PC-9 (cell line): ENCODE results near the gene ID2.

Source experiments
- CTCF ChIP-seq: fragments of 200-600 bp; sonication (generic); conservative IDR thresholded peaks from 2 replicates; pipeline ENCODE4 v1.6.1; 2017; ENCODE audit warnings: mixed run types, antibody characterized with exemption, mild to moderate bottlenecking, moderate library complexity
- EZH2 ChIP-seq: fragments of 200-600 bp; sonication (generic); IDR thresholded peaks from 2 replicates; pipeline ENCODE4 v1.8.0; 2017; ENCODE audit warnings: antibody characterized with exemption, low read depth

- TF ChIP-seq EZH2, result no peak
- no peak for TF ChIP-seq CTCF
These were observed 23.6 kb upstream of the ID2 start for GRCh38 chr2:8658064-8658862.
